Progenitor cell of endocrine pancreas (in vitro differentiated cells): Measurements from ENCODE around the gene FITM1. TPM values are rescaled to one million over a fixed set of nuclear protein-coding genes. Genes with fewer than 3 reads are reported as not detected.

ENCODE experiments used
- DNase-seq: peaks from one replicate; pipeline ENCODE4 v3.0.0; 2021; ENCODE audit warnings: low spot score; ENCODE audit not compliant: unreplicated experiment
- H3K27ac Mint-ChIP-seq: 2 replicates; pipeline ENCODE4 v1.8.0; 2021; ENCODE audit warnings: mild to moderate bottlenecking, moderate library complexity, mixed read lengths
- H3K27me3 Mint-ChIP-seq: 2 replicates; pipeline ENCODE4 v1.8.0; 2021; ENCODE audit warnings: mixed read lengths
- H3K36me3 Mint-ChIP-seq: 2 replicates; pipeline ENCODE4 v1.8.0; 2022; ENCODE audit warnings: mixed read lengths; ENCODE audit not compliant: insufficient read depth
- H3K4me1 Mint-ChIP-seq: 2 replicates; pipeline ENCODE4 v1.8.0; 2021; ENCODE audit warnings: low read depth, mixed read lengths
- H3K4me3 Mint-ChIP-seq: 2 replicates; pipeline ENCODE4 v1.8.0; 2021; ENCODE audit warnings: low read depth, mild to moderate bottlenecking, moderate library complexity, mixed read lengths
- H3K9me3 Mint-ChIP-seq: 2 replicates; pipeline ENCODE4 v1.8.0; 2021; ENCODE audit warnings: low read depth, mixed read lengths
- CTCF ChIP-seq: fragments of 200-600 bp; sonication (generic); IDR thresholded peaks from one replicate; pipeline ENCODE4 v1.5.0; 2021; ENCODE audit warnings: antibody characterized with exemption, mild to moderate bottlenecking; ENCODE audit not compliant: unreplicated experiment
- total RNA-seq: library from RNA; stranded (reverse); gene quantifications from 2 replicates; pipeline ENCODE4 v1.2.1, GENCODE V29; 2021

FITM1 gene
- total RNA-seq, 1 donor from 2014 or later, result 1.9 TPM

GRCh38 chr14:24123424-24124417, 6.7 kb upstream of the FITM1 start:
- Mint-ChIP-seq H3K27ac (no peak overlapping the region), H3K4me3 (no peak overlapping the region), H3K4me1 (no peaks in the 10 kb centered on the region), H3K36me3 (peaks cover 14% of the 10 kb centered on the region), H3K27me3 (no peaks in the 10 kb centered on the region), H3K9me3 (no peaks in the 10 kb centered on the region)
- TF ChIP-seq CTCF, result no peak
- DNase-seq, result no peak

GRCh38 chr14:24126939-24127338, 3.5 kb upstream of the FITM1 start:
- H3K4me1 Mint-ChIP-seq, result peaks cover 5% of the 10 kb centered on the region
- no peak overlapping the region for H3K4me3 Mint-ChIP-seq
- no peak for DNase-seq
- H3K27me3 Mint-ChIP-seq, result no peaks in the 10 kb centered on the region
- TF ChIP-seq CTCF, result no peak
- no peak overlapping the region for H3K27ac Mint-ChIP-seq
- peaks cover 3% of the 10 kb centered on the region for H3K36me3 Mint-ChIP-seq
- H3K9me3 Mint-ChIP-seq, result no peaks in the 10 kb centered on the region

- Mint-ChIP-seq H3K36me3 (peaks cover 3% of the 10 kb centered on the region), H3K4me1 (peaks cover 5% of the 10 kb centered on the region), H3K4me3 (no peak overlapping the region), H3K27me3 (no peaks in the 10 kb centered on the region), H3K27ac (no peak overlapping the region), H3K9me3 (no peaks in the 10 kb centered on the region)
- TF ChIP-seq CTCF, result no peak
- no peak for DNase-seq
Measured at GRCh38 chr14:24127673-24128072, 2.8 kb upstream of the FITM1 start.

GRCh38 chr14:24129410-24129998, 955 bp upstream of the FITM1 start:
- peaks cover 1% of the 10 kb centered on the region for H3K36me3 Mint-ChIP-seq
- H3K27ac Mint-ChIP-seq, result no peak overlapping the region
- no peak overlapping the region for H3K4me3 Mint-ChIP-seq

More at GRCh38 chr14:24129410-24129998, 955 bp upstream of the FITM1 start:
- TF ChIP-seq CTCF, result no peak
- Mint-ChIP-seq H3K4me1 (peaks cover 5% of the 10 kb centered on the region), H3K27me3 (no peaks in the 10 kb centered on the region), H3K9me3 (no peaks in the 10 kb centered on the region)
- no peak for DNase-seq
